Thyroid gland (tissue), 4 donors: ENCODE measurements around the gene ACKR4.

ENCODE experiments used
- POLR2A ChIP-seq, 2 donors: fragments of 450-650 bp; IDR thresholded peaks; one replicate each; pipeline ENCODE4 v1.6.1; 2017; ENCODE audit warnings: antibody characterized with exemption in 2 of 2, mild to moderate bottlenecking in 2 of 2, moderate library complexity in 1 of 2
- TF ChIP-seq, protein P1 (sequence below), 6 experiments: fragments of 200-600 bp in 3 of 6; fragments of 450-650 bp in 3 of 6; sonication (generic) in 3 of 6; IDR thresholded peaks; one replicate each; pipeline ENCODE4 v1.5.1; 2016 to 2019; ENCODE audit warnings: antibody characterized with exemption in 6 of 6, mild to moderate bottlenecking in 2 of 6, inconsistent platforms in 1 of 6, moderate library complexity in 1 of 6

GRCh38 chr3:132550579-132551305 lies 46.3 kb upstream of the ACKR4 start:
- TF ChIP-seq, protein P1, sequence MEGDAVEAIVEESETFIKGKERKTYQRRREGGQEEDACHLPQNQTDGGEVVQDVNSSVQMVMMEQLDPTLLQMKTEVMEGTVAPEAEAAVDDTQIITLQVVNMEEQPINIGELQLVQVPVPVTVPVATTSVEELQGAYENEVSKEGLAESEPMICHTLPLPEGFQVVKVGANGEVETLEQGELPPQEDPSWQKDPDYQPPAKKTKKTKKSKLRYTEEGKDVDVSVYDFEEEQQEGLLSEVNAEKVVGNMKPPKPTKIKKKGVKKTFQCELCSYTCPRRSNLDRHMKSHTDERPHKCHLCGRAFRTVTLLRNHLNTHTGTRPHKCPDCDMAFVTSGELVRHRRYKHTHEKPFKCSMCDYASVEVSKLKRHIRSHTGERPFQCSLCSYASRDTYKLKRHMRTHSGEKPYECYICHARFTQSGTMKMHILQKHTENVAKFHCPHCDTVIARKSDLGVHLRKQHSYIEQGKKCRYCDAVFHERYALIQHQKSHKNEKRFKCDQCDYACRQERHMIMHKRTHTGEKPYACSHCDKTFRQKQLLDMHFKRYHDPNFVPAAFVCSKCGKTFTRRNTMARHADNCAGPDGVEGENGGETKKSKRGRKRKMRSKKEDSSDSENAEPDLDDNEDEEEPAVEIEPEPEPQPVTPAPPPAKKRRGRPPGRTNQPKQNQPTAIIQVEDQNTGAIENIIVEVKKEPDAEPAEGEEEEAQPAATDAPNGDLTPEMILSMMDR (IDR thresholded peaks at IDR 0.05): no peak
- no peak for TF ChIP-seq POLR2A (IDR thresholded peaks at IDR 0.05)
